22Rv1 (cell line): Measurements from ENCODE around the gene DTD2.

Source experiments
- ZFX ChIP-seq: fragments of 450-650 bp; IDR thresholded peaks from 2 replicates; pipeline ENCODE4 v1.6.1; 2017; ENCODE audit warnings: antibody characterized with exemption, borderline replicate concordance
- TF ChIP-seq, protein P1 (sequence below): fragments of 450-650 bp; IDR thresholded peaks from 2 replicates; pipeline ENCODE4 v1.5.1; 2017; ENCODE audit warnings: mild to moderate bottlenecking

GRCh38 chr14:31420319-31421111, 36.8 kb downstream of the DTD2 start, which contains the start of gene HEATR5A:
- TF ChIP-seq, protein P1, sequence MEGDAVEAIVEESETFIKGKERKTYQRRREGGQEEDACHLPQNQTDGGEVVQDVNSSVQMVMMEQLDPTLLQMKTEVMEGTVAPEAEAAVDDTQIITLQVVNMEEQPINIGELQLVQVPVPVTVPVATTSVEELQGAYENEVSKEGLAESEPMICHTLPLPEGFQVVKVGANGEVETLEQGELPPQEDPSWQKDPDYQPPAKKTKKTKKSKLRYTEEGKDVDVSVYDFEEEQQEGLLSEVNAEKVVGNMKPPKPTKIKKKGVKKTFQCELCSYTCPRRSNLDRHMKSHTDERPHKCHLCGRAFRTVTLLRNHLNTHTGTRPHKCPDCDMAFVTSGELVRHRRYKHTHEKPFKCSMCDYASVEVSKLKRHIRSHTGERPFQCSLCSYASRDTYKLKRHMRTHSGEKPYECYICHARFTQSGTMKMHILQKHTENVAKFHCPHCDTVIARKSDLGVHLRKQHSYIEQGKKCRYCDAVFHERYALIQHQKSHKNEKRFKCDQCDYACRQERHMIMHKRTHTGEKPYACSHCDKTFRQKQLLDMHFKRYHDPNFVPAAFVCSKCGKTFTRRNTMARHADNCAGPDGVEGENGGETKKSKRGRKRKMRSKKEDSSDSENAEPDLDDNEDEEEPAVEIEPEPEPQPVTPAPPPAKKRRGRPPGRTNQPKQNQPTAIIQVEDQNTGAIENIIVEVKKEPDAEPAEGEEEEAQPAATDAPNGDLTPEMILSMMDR, result peak; percentile 44
- TF ChIP-seq ZFX, result no peak
